AG09309 (cell line): ENCODE results near the gene CYP4F8.
"Not testable (repeated sequence)": the region's sequence is repeated elsewhere in the genome, so short reads cannot be mapped to it uniquely, and the experiment has no call there.

ENCODE experiments used
- DNase-seq: peaks from one replicate; pipeline ENCODE4 v3.0.0-alpha.2; 2010; ENCODE audit warnings: low read depth
- H3K4me3 ChIP-seq: 2 replicates; pipeline ENCODE4 v1.5.1; 2011; ENCODE audit warnings: mild to moderate bottlenecking, low read depth, low read length, moderate library complexity; ENCODE audit not compliant: control insufficient read depth
- CTCF ChIP-seq: IDR thresholded peaks from 2 replicates; pipeline ENCODE4 v1.5.1; 2011; ENCODE audit warnings: mild to moderate bottlenecking, low read depth, low read length, inconsistent platforms; ENCODE audit not compliant: insufficient read depth, control insufficient read depth; ENCODE audit errors: missing control alignments

The CYP4F8 gene

GRCh38 chr19:15584095-15584494, 30.9 kb upstream of the CYP4F8 start:
- TF ChIP-seq CTCF: no peak
- DNase-seq: no peak
- no peak overlapping the region for H3K4me3 ChIP-seq

GRCh38 chr19:15584541-15585115, 30.4 kb upstream of the CYP4F8 start:
- TF ChIP-seq CTCF: peak; percentile 94
- no peak overlapping the region for H3K4me3 ChIP-seq
- peak; percentile 4 for DNase-seq

- no peak for DNase-seq
- TF ChIP-seq CTCF: no peak
These were observed 27.4 kb upstream of the CYP4F8 start for GRCh38 chr19:15587663-15588062.

GRCh38 chr19:15588265-15588664, 26.8 kb upstream of the CYP4F8 start:
- H3K4me3 ChIP-seq: no peak overlapping the region
- no peak for TF ChIP-seq CTCF
- DNase-seq: no peak

More at GRCh38 chr19:15587663-15588062, 27.4 kb upstream of the CYP4F8 start:
- no peak overlapping the region for H3K4me3 ChIP-seq

- no peak for DNase-seq
- H3K4me3 ChIP-seq: no peak overlapping the region
- no peak for TF ChIP-seq CTCF
These were observed 25.1 kb upstream of the CYP4F8 start for GRCh38 chr19:15589760-15590451.

- H3K4me3 ChIP-seq: no peak overlapping the region
- TF ChIP-seq CTCF: no peak
- DNase-seq: no peak
These were observed 23.2 kb upstream of the CYP4F8 start for GRCh38 chr19:15591796-15592195.

- DNase-seq, H3K4me3 ChIP-seq: not testable (repeated sequence)
These were observed 22.5 kb upstream of the CYP4F8 start for GRCh38 chr19:15592506-15592905.

- not testable (repeated sequence) for H3K4me3 ChIP-seq, DNase-seq
These were observed 21.3 kb upstream of the CYP4F8 start for GRCh38 chr19:15593766-15594165.
